ENCODE measurements around the gene MT2A.

The MT2A gene

DNA sequence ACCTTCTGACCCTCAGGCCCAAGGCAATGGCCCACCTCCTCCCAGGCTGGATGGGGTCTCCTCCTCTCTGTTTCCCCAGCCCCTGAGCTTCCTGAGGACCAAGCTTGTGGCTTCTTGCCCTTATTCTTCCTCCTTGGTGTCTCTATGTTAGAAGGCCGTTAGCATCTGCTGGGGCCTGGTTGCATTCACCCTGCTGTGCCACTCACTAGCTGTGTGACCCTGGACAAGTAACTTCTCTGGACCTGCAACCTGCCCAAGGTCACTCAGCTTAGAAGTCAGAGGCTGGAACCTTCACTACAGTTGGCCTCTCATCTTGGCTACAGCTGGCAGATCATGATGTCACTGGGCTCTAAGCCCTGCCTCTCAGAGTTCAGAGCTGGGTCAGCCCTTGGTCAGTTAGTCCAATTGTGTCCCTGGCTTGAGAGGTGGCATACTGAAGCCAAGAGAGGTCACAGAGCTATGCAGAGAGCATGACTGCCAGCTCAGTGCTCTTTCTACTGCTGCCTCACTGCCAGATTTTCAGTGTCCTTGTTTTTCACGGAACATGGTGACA is 3.0 kb downstream of the MT2A start:
- TF ChIP-seq POLR2AphosphoS5 (IDR thresholded peaks at IDR 0.05; ENCODE audit: low read depth, low read length) (no peak), TAF1 (IDR thresholded peaks at IDR 0.05; ENCODE audit: borderline replicate concordance, insufficient read depth, low read length) (no peak), FOXP2 (optimal IDR thresholded peaks at IDR 0.05; ENCODE audit: borderline replicate concordance, extremely low read depth, extremely low read length, insufficient read depth) (no peak), SIN3A (IDR thresholded peaks at IDR 0.05; ENCODE audit: borderline replicate concordance, insufficient read depth, low read length) (no peak)
- TF ChIP-seq, protein P1, sequence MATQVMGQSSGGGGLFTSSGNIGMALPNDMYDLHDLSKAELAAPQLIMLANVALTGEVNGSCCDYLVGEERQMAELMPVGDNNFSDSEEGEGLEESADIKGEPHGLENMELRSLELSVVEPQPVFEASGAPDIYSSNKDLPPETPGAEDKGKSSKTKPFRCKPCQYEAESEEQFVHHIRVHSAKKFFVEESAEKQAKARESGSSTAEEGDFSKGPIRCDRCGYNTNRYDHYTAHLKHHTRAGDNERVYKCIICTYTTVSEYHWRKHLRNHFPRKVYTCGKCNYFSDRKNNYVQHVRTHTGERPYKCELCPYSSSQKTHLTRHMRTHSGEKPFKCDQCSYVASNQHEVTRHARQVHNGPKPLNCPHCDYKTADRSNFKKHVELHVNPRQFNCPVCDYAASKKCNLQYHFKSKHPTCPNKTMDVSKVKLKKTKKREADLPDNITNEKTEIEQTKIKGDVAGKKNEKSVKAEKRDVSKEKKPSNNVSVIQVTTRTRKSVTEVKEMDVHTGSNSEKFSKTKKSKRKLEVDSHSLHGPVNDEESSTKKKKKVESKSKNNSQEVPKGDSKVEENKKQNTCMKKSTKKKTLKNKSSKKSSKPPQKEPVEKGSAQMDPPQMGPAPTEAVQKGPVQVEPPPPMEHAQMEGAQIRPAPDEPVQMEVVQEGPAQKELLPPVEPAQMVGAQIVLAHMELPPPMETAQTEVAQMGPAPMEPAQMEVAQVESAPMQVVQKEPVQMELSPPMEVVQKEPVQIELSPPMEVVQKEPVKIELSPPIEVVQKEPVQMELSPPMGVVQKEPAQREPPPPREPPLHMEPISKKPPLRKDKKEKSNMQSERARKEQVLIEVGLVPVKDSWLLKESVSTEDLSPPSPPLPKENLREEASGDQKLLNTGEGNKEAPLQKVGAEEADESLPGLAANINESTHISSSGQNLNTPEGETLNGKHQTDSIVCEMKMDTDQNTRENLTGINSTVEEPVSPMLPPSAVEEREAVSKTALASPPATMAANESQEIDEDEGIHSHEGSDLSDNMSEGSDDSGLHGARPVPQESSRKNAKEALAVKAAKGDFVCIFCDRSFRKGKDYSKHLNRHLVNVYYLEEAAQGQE (IDR thresholded peaks at IDR 0.05; ENCODE audit: insufficient read depth in 1 of 2, low read depth in 2 of 2, low read length in 2 of 2): no peak

DNA sequence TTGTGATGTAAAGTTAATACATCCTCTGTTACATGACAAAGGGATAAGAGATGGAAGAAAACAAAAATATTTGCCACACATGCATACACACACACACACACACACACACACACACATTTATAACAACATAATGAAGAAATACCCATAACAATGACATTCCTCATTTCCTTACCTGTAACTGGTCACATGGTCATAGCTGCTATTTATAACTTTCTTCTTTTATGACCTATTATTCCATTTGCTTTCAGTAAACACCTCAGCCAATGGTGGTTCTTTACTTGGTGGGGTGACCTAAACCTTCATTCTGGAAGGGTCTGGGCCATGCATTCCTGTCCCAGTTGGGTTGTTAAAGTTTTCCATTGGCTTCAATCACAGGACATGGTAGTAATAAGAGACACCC is 5.3 kb downstream of the MT2A start:
- TF ChIP-seq SIN3A (IDR thresholded peaks at IDR 0.05; ENCODE audit: borderline replicate concordance, insufficient read depth, low read length) (no peak), FOXP2 (optimal IDR thresholded peaks at IDR 0.05; ENCODE audit: borderline replicate concordance, extremely low read depth, extremely low read length, insufficient read depth) (no peak), POLR2AphosphoS5 (IDR thresholded peaks at IDR 0.05; ENCODE audit: low read depth, low read length) (no peak), TAF1 (IDR thresholded peaks at IDR 0.05; ENCODE audit: borderline replicate concordance, insufficient read depth, low read length) (no peak)
- TF ChIP-seq, protein P1 (IDR thresholded peaks at IDR 0.05; ENCODE audit: insufficient read depth in 1 of 2, low read depth in 2 of 2, low read length in 2 of 2): no peak

DNA sequence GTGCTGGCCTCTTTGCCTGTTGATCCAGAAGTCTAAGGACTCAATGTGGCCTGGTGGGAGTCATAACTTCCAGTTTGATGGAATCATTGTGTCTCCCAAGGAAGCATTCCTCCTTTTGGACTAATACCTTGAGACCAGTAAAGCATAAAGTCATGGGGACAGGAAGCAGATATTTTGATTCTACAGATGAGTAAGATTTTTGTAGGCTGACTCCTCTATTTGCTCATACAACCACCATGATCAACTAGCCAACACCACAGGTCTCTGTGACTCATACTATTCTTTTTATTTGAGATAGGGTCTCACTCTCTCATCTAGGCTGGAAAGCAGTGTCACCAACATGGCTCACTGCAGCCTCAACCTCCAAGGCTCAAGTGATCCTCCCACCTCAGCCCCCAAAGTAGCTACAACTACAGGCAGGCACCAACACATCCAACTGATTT is 6.2 kb downstream of the MT2A start:
- TF ChIP-seq FOXP2 (optimal IDR thresholded peaks at IDR 0.05; ENCODE audit: borderline replicate concordance, extremely low read depth, extremely low read length, insufficient read depth): no peak
- TF ChIP-seq, protein P1 (IDR thresholded peaks at IDR 0.05; ENCODE audit: insufficient read depth in 1 of 2, low read depth in 2 of 2, low read length in 2 of 2): no peak
- no peak for TF ChIP-seq SIN3A (IDR thresholded peaks at IDR 0.05; ENCODE audit: borderline replicate concordance, insufficient read depth, low read length)
- no peak for TF ChIP-seq POLR2AphosphoS5 (IDR thresholded peaks at IDR 0.05; ENCODE audit: low read depth, low read length)
- TF ChIP-seq TAF1 (IDR thresholded peaks at IDR 0.05; ENCODE audit: borderline replicate concordance, insufficient read depth, low read length): no peak

DNA sequence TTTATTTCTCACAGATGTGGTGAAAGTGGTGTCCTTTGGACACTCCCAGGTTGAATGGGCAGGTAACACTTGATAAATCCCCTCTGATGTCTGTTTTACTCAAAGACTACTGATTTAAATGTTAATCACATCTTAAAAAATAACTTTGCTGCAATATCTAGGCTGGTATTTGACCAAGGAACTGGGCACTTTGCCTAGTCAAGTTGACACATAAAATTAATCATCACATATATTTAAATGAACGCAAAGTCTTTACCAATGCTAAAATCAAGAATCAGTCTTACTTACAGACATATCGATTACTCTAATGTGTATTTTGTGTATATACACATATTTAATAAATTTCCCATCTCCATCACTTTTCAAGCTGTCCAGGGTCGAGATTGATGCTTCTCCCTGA is 7.0 kb downstream of the MT2A start:
- no peak for TF ChIP-seq FOXP2 (optimal IDR thresholded peaks at IDR 0.05; ENCODE audit: borderline replicate concordance, extremely low read depth, extremely low read length, insufficient read depth)
- TF ChIP-seq, protein P1 (IDR thresholded peaks at IDR 0.05; ENCODE audit: insufficient read depth in 1 of 2, low read depth in 2 of 2, low read length in 2 of 2): no peak
- TF ChIP-seq SIN3A (IDR thresholded peaks at IDR 0.05; ENCODE audit: borderline replicate concordance, insufficient read depth, low read length): no peak
- TF ChIP-seq POLR2AphosphoS5 (IDR thresholded peaks at IDR 0.05; ENCODE audit: low read depth, low read length): no peak
- TF ChIP-seq TAF1 (IDR thresholded peaks at IDR 0.05; ENCODE audit: borderline replicate concordance, insufficient read depth, low read length): no peak

Measured in PFSK-1 (cell line).